ENCODE results near the gene PLD3.

DNA sequence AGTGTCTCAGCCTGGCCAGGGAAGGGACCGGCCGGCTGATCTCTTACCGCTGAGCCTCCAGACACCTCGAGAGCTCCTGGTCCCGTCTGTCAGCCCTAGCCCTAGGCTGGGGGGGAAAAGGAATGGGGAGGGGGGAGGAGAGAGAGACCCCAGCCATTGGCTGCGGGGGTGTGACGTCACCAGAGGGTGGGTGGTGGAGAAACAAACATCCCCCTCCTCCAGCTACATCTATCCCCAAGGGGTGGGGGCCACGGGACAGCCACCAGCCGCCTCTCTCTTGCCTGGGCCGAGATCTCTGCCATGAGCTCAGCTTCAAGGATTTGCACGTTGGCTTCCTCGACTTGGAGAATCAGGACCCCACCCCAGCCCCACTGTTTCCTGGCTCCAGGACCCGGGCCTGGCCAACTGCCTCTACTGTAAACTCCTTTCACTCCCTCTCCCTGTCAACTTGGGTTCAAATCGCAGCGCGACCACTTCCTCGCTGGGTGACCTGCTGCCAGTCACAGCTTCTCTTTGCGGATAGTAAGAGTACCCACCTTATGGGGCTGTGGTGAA is 64.9 kb downstream of the PLD3 start, which contains the start of gene PRX:
- TF ChIP-seq POLR2A (IDR thresholded peaks at IDR 0.05), result no peak
- TF ChIP-seq, protein P1, sequence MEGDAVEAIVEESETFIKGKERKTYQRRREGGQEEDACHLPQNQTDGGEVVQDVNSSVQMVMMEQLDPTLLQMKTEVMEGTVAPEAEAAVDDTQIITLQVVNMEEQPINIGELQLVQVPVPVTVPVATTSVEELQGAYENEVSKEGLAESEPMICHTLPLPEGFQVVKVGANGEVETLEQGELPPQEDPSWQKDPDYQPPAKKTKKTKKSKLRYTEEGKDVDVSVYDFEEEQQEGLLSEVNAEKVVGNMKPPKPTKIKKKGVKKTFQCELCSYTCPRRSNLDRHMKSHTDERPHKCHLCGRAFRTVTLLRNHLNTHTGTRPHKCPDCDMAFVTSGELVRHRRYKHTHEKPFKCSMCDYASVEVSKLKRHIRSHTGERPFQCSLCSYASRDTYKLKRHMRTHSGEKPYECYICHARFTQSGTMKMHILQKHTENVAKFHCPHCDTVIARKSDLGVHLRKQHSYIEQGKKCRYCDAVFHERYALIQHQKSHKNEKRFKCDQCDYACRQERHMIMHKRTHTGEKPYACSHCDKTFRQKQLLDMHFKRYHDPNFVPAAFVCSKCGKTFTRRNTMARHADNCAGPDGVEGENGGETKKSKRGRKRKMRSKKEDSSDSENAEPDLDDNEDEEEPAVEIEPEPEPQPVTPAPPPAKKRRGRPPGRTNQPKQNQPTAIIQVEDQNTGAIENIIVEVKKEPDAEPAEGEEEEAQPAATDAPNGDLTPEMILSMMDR (IDR thresholded peaks at IDR 0.05), result no peak

All from right lobe of liver (tissue), 4 donors.